Endothelial cell of umbilical vein (primary cell): ENCODE measurements around the gene C16orf89. TPM values are rescaled to one million over a fixed set of nuclear protein-coding genes. Genes with fewer than 3 reads are reported as not detected.

Experiments used
- BruUV-seq: library from RNA; stranded (reverse); fragments of 400-500 nt; replicated peaks from 2 replicates; lab custom pipeline; 2021; lab: Mats Ljungman, UMichigan
- CTCF ChIA-PET: fragments of 300-600, 350-600 bp; sonication (Branson Sonifier 250); formaldehyde crosslinking; loops from one replicate; lab custom pipeline; 2021; ENCODE audit warnings: antibody characterized with exemption, inconsistent platforms; lab: Charles Lee
- POLR2A ChIA-PET: fragments of 300-600, 350-600 bp; sonication (Branson Sonifier 250); formaldehyde crosslinking; loops from one replicate; lab custom pipeline; 2021; ENCODE audit warnings: antibody characterized with exemption, inconsistent platforms; lab: Charles Lee
- DNase-seq: peaks from one replicate; pipeline ENCODE4 v3.0.0-alpha.2; 2011; ENCODE audit warnings: low read depth, low spot score
- FAIRE-seq: peaks from 2 replicates; lab custom pipeline; 2011; peaks lifted over from hg19 to GRCh38; lab: Jason Lieb, UNC
- H2AFZ ChIP-seq: 2 replicates; pipeline ENCODE4 v1.6.0; 2012; ENCODE audit warnings: low read depth, low read length, control low read depth, inconsistent platforms
- H3K27ac ChIP-seq: 2 replicates; pipeline ENCODE4 v1.5.1; 2011; ENCODE audit warnings: low read depth, mild to moderate bottlenecking, control low read depth, low read length, moderate library complexity; ENCODE audit not compliant: insufficient read depth
- H3K27me3 ChIP-seq, 2 experiments: 2 replicates each; pipeline versions ENCODE4 v1.6.0 to v1.6.1; 2011; ENCODE audit warnings: low read length in 2 of 2, mixed read lengths in 1 of 2; ENCODE audit not compliant: control insufficient read depth in 2 of 2, insufficient read depth in 2 of 2
- H3K36me3 ChIP-seq, 2 experiments: 2 replicates in 1 of 2; 3 replicates in 1 of 2; pipeline ENCODE4 v1.5.1; 2011; ENCODE audit warnings: low read length in 2 of 2, mild to moderate bottlenecking in 1 of 2, moderate library complexity in 1 of 2; ENCODE audit not compliant: control insufficient read depth in 2 of 2, insufficient read depth in 2 of 2; ENCODE audit errors: extremely low read depth in 1 of 2
- H3K4me1 ChIP-seq: 3 replicates; pipeline ENCODE4 v1.5.1; 2011; ENCODE audit warnings: mild to moderate bottlenecking, low read length; ENCODE audit not compliant: control insufficient read depth, insufficient read depth; ENCODE audit errors: extremely low read depth
- H3K4me2 ChIP-seq: 2 replicates; pipeline ENCODE4 v1.6.1; 2011; ENCODE audit warnings: low read length, control low read depth, mixed read lengths; ENCODE audit not compliant: insufficient read depth
- H3K4me3 ChIP-seq, 3 experiments: fragments of 200-600 bp in 1 of 3; sonication (generic), shearing (Covaris generic) in 1 of 3; replicated peaks in 1 of 3; 2 replicates each; pipeline ENCODE4 v1.5.1; 2011 to 2016; ENCODE audit warnings: control low read depth in 3 of 3, low read length in 3 of 3, mild to moderate bottlenecking in 2 of 3, inconsistent platforms in 1 of 3, low read depth in 1 of 3, moderate library complexity in 1 of 3; ENCODE audit not compliant: insufficient read depth in 1 of 3
- H3K79me2 ChIP-seq: 2 replicates; pipeline ENCODE4 v1.6.0; 2012; ENCODE audit warnings: low read length, inconsistent platforms; ENCODE audit not compliant: control insufficient read depth, insufficient read depth
- H3K9ac ChIP-seq: replicated peaks from 2 replicates; pipeline ENCODE3; 2011; ENCODE audit warnings: low read length, control low read depth; ENCODE audit not compliant: insufficient read depth; ENCODE audit errors: extremely low read depth
- H3K9me1 ChIP-seq: replicated peaks from 3 replicates; pipeline ENCODE4 v1.6.0; 2011; ENCODE audit warnings: mild to moderate bottlenecking, low read length; ENCODE audit not compliant: control insufficient read depth, insufficient read depth; ENCODE audit errors: extremely low read depth
- H3K9me3 ChIP-seq: replicated peaks from 2 replicates; pipeline ENCODE4 v1.5.1; 2012; ENCODE audit warnings: low read length, inconsistent platforms; ENCODE audit not compliant: control insufficient read depth, insufficient read depth
- H4K20me1 ChIP-seq: replicated peaks from 2 replicates; pipeline ENCODE3; 2011; ENCODE audit warnings: mild to moderate bottlenecking, low read length; ENCODE audit not compliant: control insufficient read depth, insufficient read depth; ENCODE audit errors: extremely low read depth
- CTCF ChIP-seq, 2 donors: IDR thresholded peaks; 1 replicate in 1 of 2; 2 replicates in 1 of 2; pipeline ENCODE4 v1.5.1; 2011; ENCODE audit warnings: low read length in 2 of 2, mild to moderate bottlenecking in 2 of 2, moderate library complexity in 2 of 2, control low read depth in 1 of 2, inconsistent platforms in 1 of 2, low read depth in 1 of 2; ENCODE audit not compliant: insufficient read depth in 1 of 2; ENCODE audit errors: extremely low read depth in 1 of 2
- EZH2 ChIP-seq: IDR thresholded peaks from 2 replicates; pipeline ENCODE4 v1.6.1; 2012; ENCODE audit warnings: borderline replicate concordance, low read depth, mild to moderate bottlenecking, moderate library complexity, low read length, inconsistent platforms; ENCODE audit not compliant: severe bottlenecking
- FOS ChIP-seq: IDR thresholded peaks from 2 replicates; pipeline ENCODE4 v1.6.1; 2011; ENCODE audit warnings: mild to moderate bottlenecking, low read length, moderate library complexity, borderline replicate concordance; ENCODE audit not compliant: insufficient read depth
- GATA2 ChIP-seq: IDR thresholded peaks from 2 replicates; pipeline ENCODE4 v1.7.0; 2011; ENCODE audit warnings: low read depth, mild to moderate bottlenecking, moderate library complexity, mixed read lengths, low read length; ENCODE audit not compliant: insufficient read length, insufficient read depth
- JUN ChIP-seq: IDR thresholded peaks from 2 replicates; pipeline ENCODE4 v1.6.1; 2011; ENCODE audit warnings: borderline replicate concordance, low read depth; ENCODE audit not compliant: insufficient read length, insufficient read depth
- MAX ChIP-seq: IDR thresholded peaks from 2 replicates; pipeline ENCODE4 v1.6.1; 2011; ENCODE audit not compliant: insufficient read depth, insufficient read length
- MYC ChIP-seq: IDR thresholded peaks from one replicate; pipeline ENCODE4 v1.6.1; 2011; ENCODE audit warnings: mild to moderate bottlenecking, low read depth, low read length
- POLR2A ChIP-seq: IDR thresholded peaks from 2 replicates; pipeline ENCODE4 v1.6.1; 2012; ENCODE audit warnings: low read depth, mild to moderate bottlenecking, control low read depth, low read length
- POLR2AphosphoS5 ChIP-seq: IDR thresholded peaks from 2 replicates; pipeline ENCODE4 v1.6.1; 2012; ENCODE audit warnings: low read depth, mild to moderate bottlenecking, control low read depth, low read length, moderate library complexity; ENCODE audit not compliant: insufficient read depth
- dilution Hi-C: fragments of 300-500 bp; cut with MboI; formaldehyde crosslinking; loops from one replicate; pipeline ENCODE4 v1.15.0; 2019; ENCODE audit warnings: low sequenced_read_pairs; ENCODE audit not compliant: extremely low pct_ligation_motif_present
- intact Hi-C: fragments of 100-400 bp; cut with micrococcal nuclease; formaldehyde crosslinking; loops from one replicate; pipeline ENCODE4 v1.10.0; 2022
- polyA plus RNA-seq, 4 experiments: library from polyadenylated mRNA; depleted of rRNA in 3 of 4; stranded (reverse) in 3 of 4; unstranded in 1 of 4; fragments of >200 nt; gene quantifications; 2 replicates each; pipeline versions ENCODE4 v1.2.1 to v1.2.3, GENCODE V29; 2011 to 2012; ENCODE audit warnings: missing spikeins in 1 of 4
- total RNA-seq: library from RNA; stranded (reverse); gene quantifications from 2 replicates; pipeline ENCODE4 v1.2.3, GENCODE V29; 2021

Gene C16orf89
- total and polyA plus RNA-seq, 2 donors (not counting 3 experiments of a cell fraction or from before 2014, with no cell fraction given), result not detected

GRCh38 chr16:5016967-5017677 is 48.6 kb downstream of the C16orf89 start:
- no TSS peak for BruUV-seq
- Histone ChIP-seq H3K27ac (no peak overlapping the region), H3K4me1 (no peaks in the 10 kb centered on the region), H3K36me3 (no peaks in the 10 kb centered on the region), H2AFZ (no peak overlapping the region), H3K27me3 (no peaks in the 10 kb centered on the region), H4K20me1 (no peaks in the 10 kb centered on the region), H3K9me3 (no peaks in the 10 kb centered on the region), H3K79me2 (no peaks in the 10 kb centered on the region), H3K9me1 (no peaks in the 10 kb centered on the region), H3K4me2 (no peak overlapping the region), H3K9ac (no peak overlapping the region), H3K4me3 (no peak overlapping the region)
- dilution Hi-C loops (no loop called here), intact Hi-C loops (no loop called here)
- no peak for TF ChIP-seq CTCF (IDR thresholded peaks at IDR 0.05; ENCODE audit: extremely low read depth in 1 of 2, insufficient read depth in 1 of 2, low read depth in 1 of 2, low read length in 2 of 2)
- TF ChIP-seq FOS, result no peak
- no peak for TF ChIP-seq EZH2
- TF ChIP-seq GATA2, result no peak
- TF ChIP-seq POLR2AphosphoS5, result no peak
- no peak for TF ChIP-seq MYC
- no peak for TF ChIP-seq MAX
- TF ChIP-seq JUN, result no peak
- TF ChIP-seq POLR2A, result no peak
- ChIA-PET CTCF (no interaction called here), POLR2A (no interaction called here)
- DNase-seq (no peak), FAIRE-seq (no peak)
